ENCODE results near the gene ADAMTSL1.
A peak's percentile ranks its signal among the peaks of the same experiment; 100 is the strongest.

The ADAMTSL1 gene

GRCh38 chr9:18636781-18637180 lies 162.8 kb downstream of the ADAMTSL1 start:
- TF ChIP-seq CTCF (IDR thresholded peaks at IDR 0.05; ENCODE audit: control insufficient read depth, insufficient read depth, low read depth, low read length, missing control alignments), result no peak
- DNase-seq (ENCODE audit: low read depth), result no peak
- no peak overlapping the region for H3K4me3 ChIP-seq (ENCODE audit: control insufficient read depth, low read depth, low read length)

GRCh38 chr9:18638371-18639249 lies 164.7 kb downstream of the ADAMTSL1 start:
- DNase-seq (ENCODE audit: low read depth), result no peak
- TF ChIP-seq CTCF (IDR thresholded peaks at IDR 0.05; ENCODE audit: control insufficient read depth, insufficient read depth, low read depth, low read length, missing control alignments), result no peak
- no peak overlapping the region for H3K4me3 ChIP-seq (ENCODE audit: control insufficient read depth, low read depth, low read length)

- no peak for DNase-seq (ENCODE audit: low read depth)
- no peak for TF ChIP-seq CTCF (IDR thresholded peaks at IDR 0.05; ENCODE audit: control insufficient read depth, insufficient read depth, low read depth, low read length, missing control alignments)
- no peak overlapping the region for H3K4me3 ChIP-seq (ENCODE audit: control insufficient read depth, low read depth, low read length)
Measured at GRCh38 chr9:18639911-18640310, 166.0 kb downstream of the ADAMTSL1 start.

GRCh38 chr9:18658804-18659705 lies 185.1 kb downstream of the ADAMTSL1 start:
- DNase-seq (ENCODE audit: low read depth), result peak; percentile 44
- H3K4me3 ChIP-seq (ENCODE audit: control insufficient read depth, low read depth, low read length), result no peak overlapping the region
- TF ChIP-seq CTCF (IDR thresholded peaks at IDR 0.05; ENCODE audit: control insufficient read depth, insufficient read depth, low read depth, low read length, missing control alignments), result no peak

- H3K4me3 ChIP-seq (ENCODE audit: control insufficient read depth, low read depth, low read length), result no peak overlapping the region
- TF ChIP-seq CTCF (IDR thresholded peaks at IDR 0.05; ENCODE audit: control insufficient read depth, insufficient read depth, low read depth, low read length, missing control alignments), result no peak
- no peak for DNase-seq (ENCODE audit: low read depth)
Measured at GRCh38 chr9:18660001-18660400, 186.0 kb downstream of the ADAMTSL1 start.

GRCh38 chr9:18662320-18662719 lies 188.4 kb downstream of the ADAMTSL1 start:
- no peak for TF ChIP-seq CTCF (IDR thresholded peaks at IDR 0.05; ENCODE audit: control insufficient read depth, insufficient read depth, low read depth, low read length, missing control alignments)
- DNase-seq (ENCODE audit: low read depth), result no peak
- no peak overlapping the region for H3K4me3 ChIP-seq (ENCODE audit: control insufficient read depth, low read depth, low read length)
